Measurements from ENCODE around the gene MCAM. TPM values are rescaled to one million over a fixed set of nuclear protein-coding genes. Genes with fewer than 3 reads are reported as not detected.

MCAM gene
- total RNA-seq, 2 donors from 2014 or later = 356 to 509 TPM

- H3K27ac ChIP-seq = no peak overlapping the region
- no peak for DNase-seq (ENCODE audit: low spot score)
- H3K36me3 ChIP-seq = peaks cover 37% of the 10 kb centered on the region
- H3K4me3 ChIP-seq = no peak overlapping the region
- TF ChIP-seq, protein P1, sequence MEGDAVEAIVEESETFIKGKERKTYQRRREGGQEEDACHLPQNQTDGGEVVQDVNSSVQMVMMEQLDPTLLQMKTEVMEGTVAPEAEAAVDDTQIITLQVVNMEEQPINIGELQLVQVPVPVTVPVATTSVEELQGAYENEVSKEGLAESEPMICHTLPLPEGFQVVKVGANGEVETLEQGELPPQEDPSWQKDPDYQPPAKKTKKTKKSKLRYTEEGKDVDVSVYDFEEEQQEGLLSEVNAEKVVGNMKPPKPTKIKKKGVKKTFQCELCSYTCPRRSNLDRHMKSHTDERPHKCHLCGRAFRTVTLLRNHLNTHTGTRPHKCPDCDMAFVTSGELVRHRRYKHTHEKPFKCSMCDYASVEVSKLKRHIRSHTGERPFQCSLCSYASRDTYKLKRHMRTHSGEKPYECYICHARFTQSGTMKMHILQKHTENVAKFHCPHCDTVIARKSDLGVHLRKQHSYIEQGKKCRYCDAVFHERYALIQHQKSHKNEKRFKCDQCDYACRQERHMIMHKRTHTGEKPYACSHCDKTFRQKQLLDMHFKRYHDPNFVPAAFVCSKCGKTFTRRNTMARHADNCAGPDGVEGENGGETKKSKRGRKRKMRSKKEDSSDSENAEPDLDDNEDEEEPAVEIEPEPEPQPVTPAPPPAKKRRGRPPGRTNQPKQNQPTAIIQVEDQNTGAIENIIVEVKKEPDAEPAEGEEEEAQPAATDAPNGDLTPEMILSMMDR (IDR thresholded peaks at IDR 0.05) = no peak
- H3K27me3 ChIP-seq = no peaks in the 10 kb centered on the region
- H3K9me3 ChIP-seq = no peaks in the 10 kb centered on the region
- H3K4me1 ChIP-seq = peaks cover 0 to 8% of the 10 kb centered on the region in 2 donors
Observed at GRCh38 chr11:119285431-119285830, 31.5 kb downstream of the MCAM start.

DNA sequence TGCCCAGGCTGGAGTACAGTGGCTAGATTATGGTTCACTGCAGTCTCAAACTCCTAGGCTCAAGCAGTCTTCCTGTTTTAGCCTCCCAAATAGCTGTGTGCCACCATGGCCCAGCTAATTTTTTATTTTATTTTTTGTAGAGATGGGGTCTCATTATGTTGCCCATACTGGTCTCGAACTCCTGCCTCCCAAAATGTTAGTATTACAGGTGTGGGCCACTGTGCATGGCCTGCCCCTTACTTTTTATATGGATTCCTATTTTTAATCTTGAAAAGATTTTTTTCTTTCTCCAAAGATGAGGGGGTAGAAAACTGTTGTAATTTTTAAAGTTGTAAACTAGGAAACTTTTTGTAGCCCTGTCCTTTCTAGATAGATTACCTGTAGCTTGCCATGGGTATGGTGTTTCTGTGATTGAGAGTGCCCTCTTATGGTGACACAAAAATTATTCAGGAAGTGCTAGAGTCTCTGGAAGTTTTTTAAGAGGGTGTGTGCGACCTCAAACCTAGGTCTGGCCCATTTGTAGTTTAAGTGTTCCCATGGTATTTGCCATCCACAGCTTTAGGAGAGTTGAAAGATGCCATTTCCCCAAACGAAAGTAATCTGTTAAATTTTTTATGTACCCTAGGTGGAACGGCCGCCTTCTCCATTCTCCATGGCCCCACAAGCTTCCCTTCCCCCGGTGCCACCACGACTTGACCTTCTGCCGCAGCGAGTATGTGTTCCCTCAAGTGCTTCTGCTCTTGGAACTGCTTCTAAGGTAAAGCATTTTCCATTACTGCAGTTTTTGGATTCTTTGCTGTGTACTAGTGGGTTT is 32.4 kb downstream of the MCAM start:
- no peaks in the 10 kb centered on the region for H3K27me3 ChIP-seq
- no peak for DNase-seq (ENCODE audit: low spot score)
- H3K36me3 ChIP-seq = peaks cover 37% of the 10 kb centered on the region
- H3K27ac ChIP-seq = no peak overlapping the region
- TF ChIP-seq, protein P1 (IDR thresholded peaks at IDR 0.05) = peak; percentile 32 to 67
- H3K4me1 ChIP-seq = peaks cover 0 to 8% of the 10 kb centered on the region in 2 donors
- H3K4me3 ChIP-seq = no peak overlapping the region
- H3K9me3 ChIP-seq = no peaks in the 10 kb centered on the region

DNA sequence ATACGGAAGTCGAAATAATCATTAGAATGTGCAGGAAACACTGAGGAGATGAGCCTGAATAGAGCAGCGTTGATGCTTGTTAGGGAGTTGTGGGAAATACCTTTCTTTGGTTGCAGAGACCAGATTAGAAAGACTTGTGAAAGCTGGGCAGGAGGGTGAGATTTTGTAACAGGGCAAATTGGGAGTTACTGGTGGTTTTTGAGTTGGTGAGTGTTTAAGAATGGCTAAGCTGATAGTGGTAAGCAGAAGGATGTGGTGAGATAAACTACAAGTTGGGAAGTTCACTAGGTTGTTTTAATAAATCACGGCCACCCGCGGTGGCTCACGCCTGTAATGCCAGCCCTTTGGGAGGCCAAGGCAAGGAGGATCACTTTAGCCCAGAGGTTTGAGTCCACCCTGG is 34.4 kb downstream of the MCAM start:
- no peaks in the 10 kb centered on the region for H3K9me3 ChIP-seq
- H3K27me3 ChIP-seq = no peaks in the 10 kb centered on the region
- TF ChIP-seq, protein P1 (IDR thresholded peaks at IDR 0.05) = no peak
- DNase-seq (ENCODE audit: low spot score) = no peak
- H3K36me3 ChIP-seq = peaks cover 50% of the 10 kb centered on the region
- peaks cover 0 to 8% of the 10 kb centered on the region in 2 donors for H3K4me1 ChIP-seq
- no peak overlapping the region for H3K27ac ChIP-seq
- H3K4me3 ChIP-seq = no peak overlapping the region

- Histone ChIP-seq H3K27ac (no peak overlapping the region), H3K27me3 (no peaks in the 10 kb centered on the region), H3K4me3 (no peak overlapping the region), H3K4me1 (no peaks in the 10 kb centered on the region), H3K9me3 (no peaks in the 10 kb centered on the region), H3K36me3 (peaks cover 39% of the 10 kb centered on the region)
- DNase-seq (ENCODE audit: low spot score) = no peak
- TF ChIP-seq, protein P1 (IDR thresholded peaks at IDR 0.05) = no peak
Observed at GRCh38 chr11:119277660-119278059, 39.3 kb downstream of the MCAM start.

GRCh38 chr11:119273721-119274120 is 43.2 kb downstream of the MCAM start:
- H3K9me3 ChIP-seq = no peaks in the 10 kb centered on the region
- H3K4me1 ChIP-seq = no peaks in the 10 kb centered on the region
- H3K27ac ChIP-seq = no peak overlapping the region
- TF ChIP-seq, protein P1 (IDR thresholded peaks at IDR 0.05) = no peak
- no peak overlapping the region for H3K4me3 ChIP-seq
- peaks cover 30% of the 10 kb centered on the region for H3K36me3 ChIP-seq
- DNase-seq (ENCODE audit: low spot score) = no peak
- H3K27me3 ChIP-seq = no peaks in the 10 kb centered on the region

All from right atrium auricular region (tissue), 2 donors.